ENCODE data around the gene SMCO3. TPM values are rescaled to one million over a fixed set of nuclear protein-coding genes. Genes with fewer than 3 reads are reported as not detected.
A peak's percentile ranks its signal among the peaks of the same experiment; 100 is the strongest.

The SMCO3 gene
- total and polyA plus RNA-seq, 3 donors from 2014 or later, result 0.20 to 0.39 TPM; not detected in 1

DNA sequence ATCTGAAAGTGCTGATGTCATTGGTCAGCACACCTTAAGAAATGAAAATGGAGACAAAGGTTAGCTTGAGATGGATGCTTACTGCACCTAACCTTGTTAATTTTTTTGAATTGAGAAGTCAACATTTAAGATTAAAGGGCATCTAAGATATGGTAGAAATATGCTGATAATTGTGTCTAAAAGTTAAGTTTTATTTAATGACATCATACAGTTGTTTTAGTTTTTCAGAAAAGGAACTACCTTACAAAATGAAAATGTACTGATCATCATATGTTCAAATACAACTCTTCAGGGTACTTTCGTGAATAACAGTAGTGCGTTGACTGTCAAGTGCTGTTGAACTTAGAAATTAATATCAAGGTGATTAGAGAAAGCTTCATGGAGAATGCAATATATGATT lies 2.5 kb downstream of the SMCO3 start:
- no peaks in the 10 kb centered on the region for H3K4me1 ChIP-seq
- H3K36me3 ChIP-seq (ENCODE audit: low read depth, missing control alignments), result no peaks in the 10 kb centered on the region
- intact Hi-C loops (cut with DNase I; ENCODE audit: low total_unique reads), result no loop called here
- no peak overlapping the region for H3K27ac ChIP-seq
- TF ChIP-seq, protein P1, sequence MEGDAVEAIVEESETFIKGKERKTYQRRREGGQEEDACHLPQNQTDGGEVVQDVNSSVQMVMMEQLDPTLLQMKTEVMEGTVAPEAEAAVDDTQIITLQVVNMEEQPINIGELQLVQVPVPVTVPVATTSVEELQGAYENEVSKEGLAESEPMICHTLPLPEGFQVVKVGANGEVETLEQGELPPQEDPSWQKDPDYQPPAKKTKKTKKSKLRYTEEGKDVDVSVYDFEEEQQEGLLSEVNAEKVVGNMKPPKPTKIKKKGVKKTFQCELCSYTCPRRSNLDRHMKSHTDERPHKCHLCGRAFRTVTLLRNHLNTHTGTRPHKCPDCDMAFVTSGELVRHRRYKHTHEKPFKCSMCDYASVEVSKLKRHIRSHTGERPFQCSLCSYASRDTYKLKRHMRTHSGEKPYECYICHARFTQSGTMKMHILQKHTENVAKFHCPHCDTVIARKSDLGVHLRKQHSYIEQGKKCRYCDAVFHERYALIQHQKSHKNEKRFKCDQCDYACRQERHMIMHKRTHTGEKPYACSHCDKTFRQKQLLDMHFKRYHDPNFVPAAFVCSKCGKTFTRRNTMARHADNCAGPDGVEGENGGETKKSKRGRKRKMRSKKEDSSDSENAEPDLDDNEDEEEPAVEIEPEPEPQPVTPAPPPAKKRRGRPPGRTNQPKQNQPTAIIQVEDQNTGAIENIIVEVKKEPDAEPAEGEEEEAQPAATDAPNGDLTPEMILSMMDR (IDR thresholded peaks at IDR 0.05), result no peak
- no peak for TF ChIP-seq POLR2A (IDR thresholded peaks at IDR 0.05)
- 94 to 95% methylated on average over 2 of the region's 2 CpGs for WGBS, 2 donors
- no peak overlapping the region for H3K4me3 ChIP-seq
- no peak for DNase-seq
- H3K27me3 ChIP-seq, result no peaks in the 10 kb centered on the region
- H3K9me3 ChIP-seq, result no peaks in the 10 kb centered on the region

DNA sequence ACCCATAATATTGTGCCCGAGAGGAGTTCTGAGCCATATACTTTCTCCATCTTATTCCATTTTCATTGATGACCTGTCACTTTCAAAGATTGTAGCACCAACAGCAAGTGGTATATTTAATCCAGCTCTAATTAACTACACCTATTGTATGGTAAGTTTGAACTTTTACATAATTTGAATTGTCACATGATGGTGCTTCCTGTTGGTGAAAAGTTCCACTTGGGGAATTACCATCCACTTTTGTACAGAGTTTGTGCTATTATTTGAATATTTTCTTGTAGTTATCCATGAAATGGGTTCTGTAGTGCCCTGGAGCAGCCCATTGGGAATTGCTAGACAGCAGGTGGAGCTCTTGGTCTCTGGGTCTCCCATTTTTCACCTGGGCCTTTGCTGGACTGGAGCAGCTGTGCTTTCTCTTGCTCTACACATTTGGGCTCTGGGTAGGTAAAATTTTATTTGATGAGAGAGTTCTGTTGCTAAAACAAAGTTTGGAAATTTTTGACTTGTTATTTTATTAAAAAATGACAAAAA lies 3.0 kb downstream of the SMCO3 start:
- no peak for DNase-seq
- H3K27me3 ChIP-seq, result no peaks in the 10 kb centered on the region
- H3K4me3 ChIP-seq, result no peak overlapping the region
- no peaks in the 10 kb centered on the region for H3K36me3 ChIP-seq (ENCODE audit: low read depth, missing control alignments)
- intact Hi-C loops (cut with DNase I; ENCODE audit: low total_unique reads), result no loop called here
- TF ChIP-seq POLR2A (IDR thresholded peaks at IDR 0.05), result no peak
- TF ChIP-seq, protein P1 (IDR thresholded peaks at IDR 0.05), result no peak
- no peaks in the 10 kb centered on the region for H3K9me3 ChIP-seq
- 87 to 92% methylated on average over 1 of the region's 1 CpG for WGBS, 2 donors
- no peaks in the 10 kb centered on the region for H3K4me1 ChIP-seq
- H3K27ac ChIP-seq, result no peak overlapping the region

DNA sequence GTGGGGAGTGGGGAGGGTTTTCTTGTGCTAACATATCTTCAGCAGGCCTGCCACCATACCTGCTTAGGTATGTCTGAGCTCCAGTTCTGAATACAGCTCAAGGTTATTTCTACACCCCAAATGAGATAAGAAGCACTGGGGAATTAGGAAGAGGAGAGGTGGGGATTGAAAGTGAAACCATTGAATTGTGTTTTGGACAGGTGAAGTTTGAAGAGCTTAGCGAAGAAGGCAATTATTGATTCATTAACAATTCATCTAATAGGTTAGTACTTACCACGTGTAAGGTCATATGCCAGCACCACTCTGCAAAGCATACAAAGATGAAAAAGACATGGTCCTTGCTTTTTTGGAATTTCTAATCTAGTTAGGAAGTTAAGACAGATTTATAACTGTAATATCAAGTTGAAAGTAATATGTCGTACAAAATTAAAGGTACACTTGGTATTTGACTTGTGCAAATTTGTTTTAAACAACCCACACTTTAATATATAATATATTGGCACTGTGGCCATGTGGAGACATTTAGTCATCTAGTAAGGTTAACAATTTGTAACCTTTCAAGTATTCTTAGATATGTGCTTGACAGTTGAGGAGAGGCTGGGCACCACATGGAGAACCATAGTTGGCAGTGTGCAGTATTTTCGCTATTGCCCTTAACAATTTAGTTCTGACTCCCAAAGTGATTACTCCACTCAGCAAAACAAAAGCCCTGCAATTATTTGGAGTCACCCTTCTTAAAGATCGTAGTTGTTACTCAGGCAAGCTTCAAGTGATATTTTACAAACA lies 3.6 kb downstream of the SMCO3 start:
- no peak for DNase-seq
- no peaks in the 10 kb centered on the region for H3K9me3 ChIP-seq
- 91 to 95% methylated on average over 5 of the region's 5 CpGs for WGBS, 2 donors

GRCh38 chr12:14803830-14804160 lies 10.2 kb downstream of the SMCO3 start:
- Histone ChIP-seq H3K36me3 (ENCODE audit: low read depth, missing control alignments) (no peaks in the 10 kb centered on the region), H3K9me3 (no peaks in the 10 kb centered on the region), H3K4me3 (peak overlapping the region; percentile 87 to 94), H3K27ac (peak overlapping the region; percentile 93 to 96), H3K4me1 (peaks cover 10% of the 10 kb centered on the region), H3K27me3 (no peaks in the 10 kb centered on the region)
- no peak for DNase-seq
- WGBS, 2 donors, result 0 to 1% methylated on average over 12 of the region's 12 CpGs
- no peak for TF ChIP-seq POLR2A (IDR thresholded peaks at IDR 0.05)
- TF ChIP-seq, protein P1 (IDR thresholded peaks at IDR 0.05), result no peak
- intact Hi-C loops (cut with DNase I; ENCODE audit: low total_unique reads), result no loop called here

More for the DNA sequence above, 3.6 kb downstream of the SMCO3 start:
- intact Hi-C loops (cut with DNase I; ENCODE audit: low total_unique reads), result no loop called here
- H3K27me3 ChIP-seq, result no peaks in the 10 kb centered on the region
- TF ChIP-seq, protein P1 (IDR thresholded peaks at IDR 0.05), result no peak
- TF ChIP-seq POLR2A (IDR thresholded peaks at IDR 0.05), result no peak
- H3K36me3 ChIP-seq (ENCODE audit: low read depth, missing control alignments), result no peaks in the 10 kb centered on the region
- H3K4me3 ChIP-seq, result no peak overlapping the region
- no peak overlapping the region for H3K27ac ChIP-seq
- no peaks in the 10 kb centered on the region for H3K4me1 ChIP-seq
